ENCODE data around the gene AOX1. TPM values are rescaled to one million over a fixed set of nuclear protein-coding genes. Genes with fewer than 3 reads are reported as not detected.
"Not testable (repeated sequence)": the region's sequence is repeated elsewhere in the genome, so short reads cannot be mapped to it uniquely, and the experiment has no call there.

Gene AOX1
- total and polyA plus RNA-seq, 4 donors: 1.2 to 35.6 (median 7.9) TPM

GRCh38 chr2:200599206-200599605, 13.4 kb downstream of the AOX1 start:
- H3K27me3 ChIP-seq (ENCODE audit: control insufficient read depth, insufficient read depth, low read length): no peaks in the 10 kb centered on the region
- no peaks in the 10 kb centered on the region for H3K36me3 ChIP-seq (ENCODE audit: control insufficient read depth, insufficient read depth, low read length)
- no peak overlapping the region for H3K4me3 ChIP-seq (ENCODE audit: low read depth, low read length)
- H3K9me3 ChIP-seq (ENCODE audit: control insufficient read depth, insufficient read depth, low read length): no peaks in the 10 kb centered on the region
- H3K4me1 ChIP-seq (ENCODE audit: control insufficient read depth, insufficient read depth, low read length): no peaks in the 10 kb centered on the region
- 80% methylated on average over 1 of the region's 3 CpGs for WGBS (ENCODE audit: insufficient coverage)
- H3K27ac ChIP-seq (ENCODE audit: low read depth, low read length): no peak overlapping the region
- no peak for DNase-seq (ENCODE audit: low read depth in 4 of 6, low spot score in 6 of 6)

DNA sequence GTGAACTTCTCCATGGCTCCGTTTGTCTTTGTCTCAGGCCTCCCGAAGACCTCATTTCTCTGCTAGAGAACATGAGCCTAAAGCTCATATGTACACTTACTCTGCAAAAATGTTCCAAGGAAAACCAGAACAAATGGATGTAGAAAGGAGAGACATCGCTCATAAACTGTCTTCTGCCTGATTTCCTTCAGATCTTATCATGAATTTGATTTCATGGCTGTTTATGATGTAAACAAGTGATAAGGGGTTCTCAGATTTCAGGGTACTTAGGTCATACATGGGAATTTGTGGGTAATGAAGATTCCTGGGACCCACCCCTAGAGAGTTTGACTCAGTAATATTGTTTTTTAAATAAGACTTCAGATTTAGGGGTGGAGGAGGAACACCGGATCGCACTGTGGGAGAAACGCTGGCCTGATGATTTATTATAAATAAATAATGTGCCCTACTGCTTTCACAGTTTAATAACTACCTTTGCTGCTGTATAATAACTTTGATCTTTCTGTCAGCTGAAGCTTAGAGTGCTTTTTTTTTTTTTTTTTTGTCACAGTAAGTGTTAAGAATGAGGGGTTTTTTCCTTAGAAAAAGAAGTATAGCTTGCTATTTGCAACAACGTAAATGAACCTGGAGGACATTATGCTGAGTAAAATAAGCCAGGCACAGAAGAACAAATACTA, 14.9 kb downstream of the AOX1 start:
- no peak overlapping the region for H3K27ac ChIP-seq (ENCODE audit: low read depth, low read length)
- 100% methylated on average over 1 of the region's 7 CpGs for WGBS (ENCODE audit: insufficient coverage)
- peak in 1 of 6 donors; percentile 3 for DNase-seq (ENCODE audit: low read depth in 4 of 6, low spot score in 6 of 6)

GRCh38 chr2:200602584-200602983, 16.8 kb downstream of the AOX1 start:
- 95% methylated on average over 3 of the region's 4 CpGs for WGBS (ENCODE audit: insufficient coverage)
- H3K36me3 ChIP-seq (ENCODE audit: control insufficient read depth, insufficient read depth, low read length): no peaks in the 10 kb centered on the region
- no peak overlapping the region for H3K27ac ChIP-seq (ENCODE audit: low read depth, low read length)

More for the DNA sequence above, 14.9 kb downstream of the AOX1 start:
- Histone ChIP-seq H3K4me3 (ENCODE audit: low read depth, low read length) (no peak overlapping the region), H3K9me3 (ENCODE audit: control insufficient read depth, insufficient read depth, low read length) (no peaks in the 10 kb centered on the region), H3K36me3 (ENCODE audit: control insufficient read depth, insufficient read depth, low read length) (no peaks in the 10 kb centered on the region), H3K27me3 (ENCODE audit: control insufficient read depth, insufficient read depth, low read length) (no peaks in the 10 kb centered on the region), H3K4me1 (ENCODE audit: control insufficient read depth, insufficient read depth, low read length) (no peaks in the 10 kb centered on the region)

DNA sequence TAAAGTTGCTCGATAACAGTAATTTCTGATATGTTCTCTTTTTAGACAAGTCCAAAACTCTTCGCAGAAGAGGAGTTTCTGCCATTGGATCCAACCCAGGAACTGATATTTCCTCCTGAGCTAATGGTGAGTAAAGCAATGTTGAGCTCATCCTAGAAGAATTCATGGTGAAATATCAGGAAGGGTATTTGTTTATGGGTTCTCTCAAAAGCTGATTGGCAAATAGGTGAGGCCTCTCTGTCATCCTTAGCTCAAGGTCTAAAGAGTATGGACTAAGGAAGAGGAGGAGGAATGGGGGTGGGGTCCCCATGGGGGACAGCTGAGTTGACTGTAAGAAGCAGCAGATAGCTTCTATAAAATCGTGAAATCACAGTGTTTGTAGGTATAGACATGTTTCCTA, 18.2 kb downstream of the AOX1 start:
- 100% methylated on average over 1 of the region's 3 CpGs for WGBS (ENCODE audit: insufficient coverage)
- no peaks in the 10 kb centered on the region for H3K36me3 ChIP-seq (ENCODE audit: control insufficient read depth, insufficient read depth, low read length)
- DNase-seq (ENCODE audit: low read depth in 4 of 6, low spot score in 6 of 6): no peak

More at GRCh38 chr2:200602584-200602983, 16.8 kb downstream of the AOX1 start:
- H3K9me3 ChIP-seq (ENCODE audit: control insufficient read depth, insufficient read depth, low read length): no peaks in the 10 kb centered on the region
- no peaks in the 10 kb centered on the region for H3K27me3 ChIP-seq (ENCODE audit: control insufficient read depth, insufficient read depth, low read length)
- no peak overlapping the region for H3K4me3 ChIP-seq (ENCODE audit: low read depth, low read length)
- no peak for DNase-seq (ENCODE audit: low read depth in 4 of 6, low spot score in 6 of 6)
- H3K4me1 ChIP-seq (ENCODE audit: control insufficient read depth, insufficient read depth, low read length): no peaks in the 10 kb centered on the region

DNA sequence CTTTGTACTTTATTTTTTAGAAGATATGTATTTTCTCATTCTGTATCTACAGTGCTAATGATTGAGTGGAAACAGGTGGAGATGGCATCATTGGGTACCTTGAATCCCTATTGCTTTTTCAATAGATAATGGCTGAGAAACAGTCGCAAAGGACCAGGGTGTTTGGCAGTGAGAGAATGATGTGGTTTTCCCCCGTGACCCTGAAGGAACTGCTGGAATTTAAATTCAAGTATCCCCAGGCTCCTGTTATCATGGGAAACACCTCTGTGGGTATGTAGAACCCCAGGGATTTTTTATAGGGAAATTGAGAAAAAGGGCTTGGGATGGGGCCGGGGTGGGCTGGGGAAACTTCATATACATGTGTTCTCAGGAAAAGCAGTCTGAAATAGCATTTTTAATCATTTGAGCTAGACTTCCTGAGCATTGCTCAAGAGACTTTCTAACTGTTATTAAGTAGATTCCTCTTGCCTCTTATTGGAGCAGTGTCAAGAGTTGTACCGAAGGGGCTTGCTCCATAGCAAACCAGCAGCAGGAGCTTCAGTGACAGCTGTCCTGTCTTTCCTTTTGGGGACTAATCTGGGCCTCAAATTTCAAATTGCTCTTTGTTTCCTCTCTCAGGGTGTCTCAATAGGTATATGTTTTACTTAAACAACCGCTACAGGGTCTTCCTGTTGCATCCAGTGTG, 18.9 kb downstream of the AOX1 start:
- no peak overlapping the region for H3K27ac ChIP-seq (ENCODE audit: low read depth, low read length)
- no peaks in the 10 kb centered on the region for H3K4me1 ChIP-seq (ENCODE audit: control insufficient read depth, insufficient read depth, low read length)
- H3K36me3 ChIP-seq (ENCODE audit: control insufficient read depth, insufficient read depth, low read length): no peaks in the 10 kb centered on the region
- WGBS (ENCODE audit: insufficient coverage): 72% methylated on average over 4 of the region's 5 CpGs
- H3K27me3 ChIP-seq (ENCODE audit: control insufficient read depth, insufficient read depth, low read length): no peaks in the 10 kb centered on the region
- DNase-seq (ENCODE audit: low read depth in 4 of 6, low spot score in 6 of 6): no peak
- H3K9me3 ChIP-seq (ENCODE audit: control insufficient read depth, insufficient read depth, low read length): no peaks in the 10 kb centered on the region
- H3K4me3 ChIP-seq (ENCODE audit: low read depth, low read length): no peak overlapping the region

More for the DNA sequence above, 18.2 kb downstream of the AOX1 start:
- H3K4me3 ChIP-seq (ENCODE audit: low read depth, low read length): no peak overlapping the region
- no peak overlapping the region for H3K27ac ChIP-seq (ENCODE audit: low read depth, low read length)
- no peaks in the 10 kb centered on the region for H3K9me3 ChIP-seq (ENCODE audit: control insufficient read depth, insufficient read depth, low read length)
- no peaks in the 10 kb centered on the region for H3K4me1 ChIP-seq (ENCODE audit: control insufficient read depth, insufficient read depth, low read length)
- no peaks in the 10 kb centered on the region for H3K27me3 ChIP-seq (ENCODE audit: control insufficient read depth, insufficient read depth, low read length)

DNA sequence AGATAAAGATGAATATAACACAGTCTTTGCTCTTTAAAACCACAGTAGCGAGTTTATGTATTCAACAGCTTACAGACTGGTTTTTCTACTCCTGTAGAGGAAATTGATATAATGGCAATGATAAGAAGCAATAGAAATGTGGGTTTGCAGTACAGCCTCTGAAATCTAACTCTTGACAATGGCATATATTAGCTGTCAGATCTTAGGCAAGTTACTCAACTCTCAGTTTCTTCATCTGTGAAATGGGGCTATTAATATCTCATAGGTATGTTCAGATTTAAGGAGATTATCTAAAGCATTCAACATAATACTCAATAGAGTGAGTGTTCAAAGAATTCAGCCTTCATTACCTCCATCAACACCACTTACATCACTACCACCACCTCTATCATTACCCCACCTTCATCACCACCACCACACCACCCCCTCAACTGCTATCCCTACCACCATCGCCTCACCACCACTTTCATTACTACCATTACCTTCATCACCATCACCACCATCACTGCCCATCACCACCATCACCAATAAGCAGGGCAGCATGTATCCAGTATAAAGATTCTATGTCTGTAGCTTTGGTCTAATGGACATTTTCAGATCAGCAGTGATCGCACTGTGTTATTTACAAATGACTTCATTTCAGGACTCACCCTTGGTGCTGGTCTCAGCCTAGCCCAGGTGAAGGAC, 22.7 kb downstream of the AOX1 start:
- 70% methylated on average over 2 of the region's 3 CpGs for WGBS (ENCODE audit: insufficient coverage)
- Histone ChIP-seq H3K36me3 (ENCODE audit: control insufficient read depth, insufficient read depth, low read length) (no peaks in the 10 kb centered on the region), H3K27me3 (ENCODE audit: control insufficient read depth, insufficient read depth, low read length) (no peaks in the 10 kb centered on the region), H3K27ac (ENCODE audit: low read depth, low read length) (no peak overlapping the region), H3K9me3 (ENCODE audit: control insufficient read depth, insufficient read depth, low read length) (no peaks in the 10 kb centered on the region), H3K4me1 (ENCODE audit: control insufficient read depth, insufficient read depth, low read length) (no peaks in the 10 kb centered on the region), H3K4me3 (ENCODE audit: low read depth, low read length) (no peak overlapping the region)
- DNase-seq (ENCODE audit: low read depth in 4 of 6, low spot score in 6 of 6): no peak

DNA sequence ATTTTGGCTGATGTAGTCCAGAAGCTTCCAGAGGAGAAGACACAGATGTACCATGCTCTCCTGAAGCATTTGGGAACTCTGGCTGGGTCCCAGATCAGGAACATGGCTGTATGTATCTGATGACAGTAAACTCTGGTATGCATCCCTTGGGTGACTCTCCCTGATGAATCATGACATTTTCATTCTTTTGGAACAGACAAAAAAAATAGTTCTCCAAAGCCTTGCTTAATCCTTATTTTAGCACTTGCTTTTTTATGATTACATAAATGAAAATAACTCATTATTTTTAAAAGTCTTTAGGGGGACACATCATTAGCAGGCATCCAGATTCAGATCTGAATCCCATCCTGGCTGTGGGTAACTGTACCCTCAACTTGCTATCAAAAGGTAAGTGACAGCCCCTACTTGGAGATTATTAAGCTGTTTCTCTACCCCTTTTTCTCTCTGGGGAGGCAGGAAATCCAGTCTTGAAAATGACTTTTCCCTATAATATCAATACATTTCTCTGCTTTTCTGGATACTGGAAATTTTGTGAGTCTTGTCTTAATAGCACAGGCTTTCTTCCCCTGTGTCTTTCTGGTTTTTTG, 23.3 kb downstream of the AOX1 start:
- no peak for DNase-seq (ENCODE audit: low read depth in 4 of 6, low spot score in 6 of 6)
- Histone ChIP-seq H3K4me1 (ENCODE audit: control insufficient read depth, insufficient read depth, low read length) (no peaks in the 10 kb centered on the region), H3K36me3 (ENCODE audit: control insufficient read depth, insufficient read depth, low read length) (no peaks in the 10 kb centered on the region), H3K9me3 (ENCODE audit: control insufficient read depth, insufficient read depth, low read length) (no peaks in the 10 kb centered on the region), H3K27me3 (ENCODE audit: control insufficient read depth, insufficient read depth, low read length) (no peaks in the 10 kb centered on the region), H3K27ac (ENCODE audit: low read depth, low read length) (no peak overlapping the region), H3K4me3 (ENCODE audit: low read depth, low read length) (no peak overlapping the region)

DNA sequence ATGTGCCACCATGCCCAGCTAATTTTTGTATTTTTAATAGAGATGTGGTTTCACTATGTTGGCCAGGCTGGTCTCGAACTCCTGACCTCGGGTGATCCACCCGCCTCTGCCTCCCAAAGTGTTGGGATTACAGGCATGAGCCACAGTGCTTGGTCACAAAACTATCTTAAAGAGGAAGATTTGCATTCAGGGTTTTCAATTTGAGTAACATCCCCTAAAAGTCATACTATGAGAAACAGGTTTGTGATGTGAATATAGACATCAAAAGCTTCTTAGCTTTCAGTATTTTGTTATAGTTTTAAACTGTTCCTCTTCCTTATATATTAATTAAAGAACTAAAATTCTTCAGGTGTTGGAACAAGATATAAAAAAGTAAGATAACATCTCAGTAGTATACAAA, 24.4 kb downstream of the AOX1 start:
- not testable (repeated sequence) for H3K4me3 ChIP-seq (ENCODE audit: low read depth, low read length); H3K27me3 ChIP-seq (ENCODE audit: control insufficient read depth, insufficient read depth, low read length); H3K27ac ChIP-seq (ENCODE audit: low read depth, low read length); H3K36me3 ChIP-seq (ENCODE audit: control insufficient read depth, insufficient read depth, low read length); H3K4me1 ChIP-seq (ENCODE audit: control insufficient read depth, insufficient read depth, low read length); DNase-seq (ENCODE audit: low read depth in 4 of 6, low spot score in 6 of 6); H3K9me3 ChIP-seq (ENCODE audit: control insufficient read depth, insufficient read depth, low read length)
- WGBS (ENCODE audit: insufficient coverage): no CpG with 5 or more reads among the region's 3 CpGs

GRCh38 chr2:200613692-200614091, 27.9 kb downstream of the AOX1 start:
- no peaks in the 10 kb centered on the region for H3K9me3 ChIP-seq (ENCODE audit: control insufficient read depth, insufficient read depth, low read length)
- H3K27ac ChIP-seq (ENCODE audit: low read depth, low read length): no peak overlapping the region
- no peaks in the 10 kb centered on the region for H3K27me3 ChIP-seq (ENCODE audit: control insufficient read depth, insufficient read depth, low read length)
- no peaks in the 10 kb centered on the region for H3K4me1 ChIP-seq (ENCODE audit: control insufficient read depth, insufficient read depth, low read length)
- no CpG with 5 or more reads among the region's 4 CpGs for WGBS (ENCODE audit: insufficient coverage)
- no peaks in the 10 kb centered on the region for H3K36me3 ChIP-seq (ENCODE audit: control insufficient read depth, insufficient read depth, low read length)
- no peak for DNase-seq (ENCODE audit: low read depth in 4 of 6, low spot score in 6 of 6)
- no peak overlapping the region for H3K4me3 ChIP-seq (ENCODE audit: low read depth, low read length)
